Measurements from ENCODE around the gene CIDEB. TPM values are rescaled to one million over a fixed set of nuclear protein-coding genes. Genes with fewer than 3 reads are reported as not detected.

CIDEB gene
- total and polyA plus RNA-seq, 2 of the 4 experiments (the other 2 are of a cell fraction): under 0.01 to 0.19 TPM

- 80% methylated on average over 3 of the region's 8 CpGs; no CpG with 5 or more reads in 1 of the 2 experiments for WGBS, 2 experiments (ENCODE audit: extremely low coverage in 2 of 2, insufficient read length in 1 of 2)
- TF ChIP-seq BHLHE40 (IDR thresholded peaks at IDR 0.05; ENCODE audit: low read depth, low read length) (no peak), MAZ (IDR thresholded peaks at IDR 0.05; ENCODE audit: borderline replicate concordance, low read depth, low read length) (no peak), FOS (IDR thresholded peaks at IDR 0.05; ENCODE audit: low read depth, low read length) (no peak), POLR2A (IDR thresholded peaks at IDR 0.05; ENCODE audit: low read depth, low read length) (no peak), SMC3 (IDR thresholded peaks at IDR 0.05; ENCODE audit: low read depth, low read length) (no peak), MXI1 (IDR thresholded peaks at IDR 0.05; ENCODE audit: borderline replicate concordance, low read depth, low read length) (no peak)
- TF ChIP-seq, protein P1, sequence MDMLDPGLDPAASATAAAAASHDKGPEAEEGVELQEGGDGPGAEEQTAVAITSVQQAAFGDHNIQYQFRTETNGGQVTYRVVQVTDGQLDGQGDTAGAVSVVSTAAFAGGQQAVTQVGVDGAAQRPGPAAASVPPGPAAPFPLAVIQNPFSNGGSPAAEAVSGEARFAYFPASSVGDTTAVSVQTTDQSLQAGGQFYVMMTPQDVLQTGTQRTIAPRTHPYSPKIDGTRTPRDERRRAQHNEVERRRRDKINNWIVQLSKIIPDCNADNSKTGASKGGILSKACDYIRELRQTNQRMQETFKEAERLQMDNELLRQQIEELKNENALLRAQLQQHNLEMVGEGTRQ (IDR thresholded peaks at IDR 0.05; ENCODE audit: low read depth, low read length): no peak
- Histone ChIP-seq H3K9ac (ENCODE audit: low read depth, low read length) (no peak overlapping the region), H3K23ac (ENCODE audit: low read depth, low read length) (no peak overlapping the region), H4K5ac (ENCODE audit: low read depth, low read length) (no peak overlapping the region), H3K9me1 (ENCODE audit: insufficient read depth, low read length) (peaks cover 38% of the 10 kb centered on the region), H3K4me3 (ENCODE audit: insufficient read depth, low read depth, low read length) (no peak overlapping the region), H2BK5ac (ENCODE audit: low read depth, low read length, poor library complexity, severe bottlenecking) (no peak overlapping the region), H3K79me1 (ENCODE audit: low read depth in 1 of 2, low read length in 2 of 2) (peaks cover 0 to 2% of the 10 kb centered on the region in 2 experiments; a peak in 1 of 4 replicates), H3K4me1 (ENCODE audit: control insufficient read depth, insufficient read depth, low read length) (peaks cover 22% of the 10 kb centered on the region), H3K27me3 (ENCODE audit: control insufficient read depth, insufficient read depth, low read length) (no peaks in the 10 kb centered on the region), H4K91ac (ENCODE audit: insufficient read depth, low read depth, low read length) (no peak overlapping the region), H3K56ac (ENCODE audit: extremely low read depth, insufficient read depth, low read length) (no peak overlapping the region), H4K8ac (ENCODE audit: low read depth in 2 of 2, low read length in 2 of 2) (no peak overlapping the region), H4K20me1 (ENCODE audit: insufficient read depth, low read length) (no peaks in the 10 kb centered on the region), H3K4ac (ENCODE audit: low read depth, low read length) (no peak overlapping the region), H3K4me2 (ENCODE audit: low read depth, low read length) (no peak overlapping the region), H2AFZ (replicated peaks; ENCODE audit: low read length, poor library complexity) (no peak overlapping the region), H3K36me3 (ENCODE audit: control insufficient read depth, insufficient read depth, low read length) (peaks cover 2% of the 10 kb centered on the region; the same call in 1 of the 2 replicates), H3K18ac (ENCODE audit: low read depth, low read length) (no peak overlapping the region), H2BK120ac (ENCODE audit: low read depth, low read length) (no peak overlapping the region), H3K27ac (ENCODE audit: insufficient read depth, low read length) (no peak overlapping the region), H3K9me3 (ENCODE audit: control insufficient read depth, insufficient read depth, low read length) (no peaks in the 10 kb centered on the region), H3K14ac (replicated peaks; ENCODE audit: low read depth, low read length) (no peak overlapping the region), H2BK15ac (ENCODE audit: low read depth, low read length) (no peak overlapping the region), H2AK9ac (replicated peaks; ENCODE audit: low read depth, low read length, poor library complexity) (no peak overlapping the region), H2BK20ac (ENCODE audit: low read depth, low read length) (no peak overlapping the region), H2AK5ac (ENCODE audit: low read depth, low read length) (no peak overlapping the region)
- BruUV-seq (replicated peaks): no TSS peak
- DNase-seq: no peak
- dilution Hi-C loops (cut with HindIII; ENCODE audit: low sequenced_read_pairs, unreplicated experiment): no loop called here
- no peak for ATAC-seq (ENCODE audit: low read depth)
- intact Hi-C loops (cut with micrococcal nuclease): no loop called here
- in situ Hi-C loops (cut with MboI; ENCODE audit: low sequenced_read_pairs): no loop called here
- ChIA-PET POLR2A (ENCODE audit: unreplicated experiment) (no interaction called here), CTCF (no interaction called here)
Measured at GRCh38 chr14:24255438-24255837, 52.3 kb downstream of the CIDEB start.

Small RNAs within 50 kb of the gene (microRNA-seq; reads per million reads assigned to microRNA genes)
- gene RF00026 (ENCODE audit: insufficient read depth, insufficient read length): not detected

Small RNAs within 50 kb of the gene (small RNA-seq; reads per million reads assigned to genes)
- 0 reads per million in 5 experiments for gene RF00026

Other genes starting within 250 kb of the CIDEB start
Only the 30 nearest of the 33 such genes appear.
- 46.7 and 52.0 TPM in 2 replicates for gene DCAF11, start 193.2 kb downstream of the CIDEB start, total RNA-seq (2012; rRNA removed)
- 19.0 and 21.0 TPM in 2 replicates for gene DCAF11, start 193.2 kb downstream of the CIDEB start, polyA plus RNA-seq (2012; rRNA removed)
- gene NRL, start 193.0 kb downstream of the CIDEB start, total RNA-seq (2012; rRNA removed): 0.18 and 0.28 TPM in 2 replicates
- 0.70 and 0.85 TPM in 2 replicates for gene NRL, start 193.0 kb downstream of the CIDEB start, polyA plus RNA-seq (2012; rRNA removed)
- not detected in 2 replicates for gene FITM1, start 177.3 kb downstream of the CIDEB start, total RNA-seq (2012; rRNA removed)
- not detected in 2 replicates for gene FITM1, start 177.3 kb downstream of the CIDEB start, polyA plus RNA-seq (2012; rRNA removed)
- gene PSME1, start 171.8 kb downstream of the CIDEB start, total RNA-seq (2012; rRNA removed): 42.8 and 55.3 TPM in 2 replicates
- 97.9 and 106 TPM in 2 replicates for gene PSME1, start 171.8 kb downstream of the CIDEB start, polyA plus RNA-seq (2012; rRNA removed)
- gene EMC9, start 166.4 kb downstream of the CIDEB start, total RNA-seq (2012; rRNA removed): 15.0 and 15.1 TPM in 2 replicates
- gene EMC9, start 166.4 kb downstream of the CIDEB start, polyA plus RNA-seq (2012; rRNA removed): 19.2 and 21.6 TPM in 2 replicates
- gene PSME2, start 161.4 kb downstream of the CIDEB start, total RNA-seq (2012; rRNA removed): 92.2 and 104 TPM in 2 replicates
- gene PSME2, start 161.4 kb downstream of the CIDEB start, polyA plus RNA-seq (2012; rRNA removed): 141 and 171 TPM in 2 replicates
- gene RNF31, start 160.5 kb downstream of the CIDEB start, total RNA-seq (2012; rRNA removed): 26.1 and 37.5 TPM in 2 replicates
- gene RNF31, start 160.5 kb downstream of the CIDEB start, polyA plus RNA-seq (2012; rRNA removed): 28.9 and 31.6 TPM in 2 replicates
- gene IRF9, start 146.7 kb downstream of the CIDEB start, total RNA-seq (2012; rRNA removed): 29.7 and 34.6 TPM in 2 replicates
- gene IRF9, start 146.7 kb downstream of the CIDEB start, polyA plus RNA-seq (2012; rRNA removed): 23.2 and 25.6 TPM in 2 replicates
- 0.36 and 0.56 TPM in 2 replicates for gene REC8, start 135.9 kb downstream of the CIDEB start, total RNA-seq (2012; rRNA removed)
- 3.5 and 3.6 TPM in 2 replicates for gene REC8, start 135.9 kb downstream of the CIDEB start, polyA plus RNA-seq (2012; rRNA removed)
- 36.7 and 37.6 TPM in 2 replicates for gene IPO4, start 119.2 kb downstream of the CIDEB start, total RNA-seq (2012; rRNA removed)
- gene IPO4, start 119.2 kb downstream of the CIDEB start, polyA plus RNA-seq (2012; rRNA removed): 39.4 and 39.9 TPM in 2 replicates
- gene TM9SF1, start 112.5 kb downstream of the CIDEB start, total RNA-seq (2012; rRNA removed): 51.9 and 65.6 TPM in 2 replicates
- 40.4 and 40.9 TPM in 2 replicates for gene TM9SF1, start 112.5 kb downstream of the CIDEB start, polyA plus RNA-seq (2012; rRNA removed)
- gene TSSK4, start 102.3 kb downstream of the CIDEB start, total RNA-seq (2012; rRNA removed): under 0.01 TPM in 1 of 2 replicates, not detected in the other
- 0.07 TPM in 1 of 2 replicates, not detected in the other for gene TSSK4, start 102.3 kb downstream of the CIDEB start, polyA plus RNA-seq (2012; rRNA removed)
- gene CHMP4A, start 94.5 kb downstream of the CIDEB start, total RNA-seq (2012; rRNA removed): 22.0 and 31.7 TPM in 2 replicates
- 63.8 and 66.4 TPM in 2 replicates for gene CHMP4A, start 94.5 kb downstream of the CIDEB start, polyA plus RNA-seq (2012; rRNA removed)
- 15.1 and 16.7 TPM in 2 replicates for gene MDP1, start 91.9 kb downstream of the CIDEB start, total RNA-seq (2012; rRNA removed)
- gene MDP1, start 91.9 kb downstream of the CIDEB start, polyA plus RNA-seq (2012; rRNA removed): 16.7 and 17.8 TPM in 2 replicates
- gene NEDD8, start 75.6 kb downstream of the CIDEB start, total RNA-seq (2012; rRNA removed): 167 and 224 TPM in 2 replicates
- 375 and 393 TPM in 2 replicates for gene NEDD8, start 75.6 kb downstream of the CIDEB start, polyA plus RNA-seq (2012; rRNA removed)
- gene GMPR2, start 75.0 kb downstream of the CIDEB start, total RNA-seq (2012; rRNA removed): 56.1 and 92.5 TPM in 2 replicates
- gene GMPR2, start 75.0 kb downstream of the CIDEB start, polyA plus RNA-seq (2012; rRNA removed): 63.7 and 65.7 TPM in 2 replicates
- gene TINF2, start 65.4 kb downstream of the CIDEB start, total RNA-seq (2012; rRNA removed): 21.1 and 26.9 TPM in 2 replicates
- gene TINF2, start 65.4 kb downstream of the CIDEB start, polyA plus RNA-seq (2012; rRNA removed): 30.0 and 33.0 TPM in 2 replicates
- gene TGM1, start 44.8 kb downstream of the CIDEB start, total RNA-seq (2012; rRNA removed): 0.56 and 0.72 TPM in 2 replicates
- gene TGM1, start 44.8 kb downstream of the CIDEB start, polyA plus RNA-seq (2012; rRNA removed): 2.7 and 3.3 TPM in 2 replicates
- gene RABGGTA, start 36.4 kb downstream of the CIDEB start, total RNA-seq (2012; rRNA removed): 25.6 and 27.2 TPM in 2 replicates
- 55.6 and 64.0 TPM in 2 replicates for gene RABGGTA, start 36.4 kb downstream of the CIDEB start, polyA plus RNA-seq (2012; rRNA removed)
- gene DHRS1, start 8.2 kb downstream of the CIDEB start, total RNA-seq (2012; rRNA removed): 13.1 and 15.8 TPM in 2 replicates
- gene DHRS1, start 8.2 kb downstream of the CIDEB start, polyA plus RNA-seq (2012; rRNA removed): 34.7 and 38.6 TPM in 2 replicates
- 22.5 and 25.8 TPM in 2 replicates for gene NOP9, start 8.1 kb downstream of the CIDEB start, total RNA-seq (2012; rRNA removed)
- gene NOP9, start 8.1 kb downstream of the CIDEB start, polyA plus RNA-seq (2012; rRNA removed): 11.7 and 11.8 TPM in 2 replicates
- gene LTB4R2, start 2.2 kb upstream of the CIDEB start, total RNA-seq (2012; rRNA removed): 0.56 and 0.72 TPM in 2 replicates
- 1.7 and 2.0 TPM in 2 replicates for gene LTB4R2, start 2.2 kb upstream of the CIDEB start, polyA plus RNA-seq (2012; rRNA removed)
- 0.18 and 0.28 TPM in 2 replicates for gene LTB4R, start 3.5 kb upstream of the CIDEB start, total RNA-seq (2012; rRNA removed)
- 2.3 TPM in 2 replicates for gene LTB4R, start 3.5 kb upstream of the CIDEB start, polyA plus RNA-seq (2012; rRNA removed)
- gene ADCY4, start 27.1 kb upstream of the CIDEB start, total RNA-seq (2012; rRNA removed): not detected in 2 replicates
- 0.04 TPM in 1 of 2 replicates, not detected in the other for gene ADCY4, start 27.1 kb upstream of the CIDEB start, polyA plus RNA-seq (2012; rRNA removed)
- gene RIPK3, start 32.0 kb upstream of the CIDEB start, total RNA-seq (2012; rRNA removed): not detected in 2 replicates
- gene RIPK3, start 32.0 kb upstream of the CIDEB start, polyA plus RNA-seq (2012; rRNA removed): 0.09 TPM in 1 of 2 replicates, not detected in the other
- 13.6 and 15.6 TPM in 2 replicates for gene NFATC4, start 60.2 kb upstream of the CIDEB start, total RNA-seq (2012; rRNA removed)
- 35.8 and 38.4 TPM in 2 replicates for gene NFATC4, start 60.2 kb upstream of the CIDEB start, polyA plus RNA-seq (2012; rRNA removed)
- 1.7 and 2.2 TPM in 2 replicates for gene NYNRIN, start 91.0 kb upstream of the CIDEB start, total RNA-seq (2012; rRNA removed)
- gene NYNRIN, start 91.0 kb upstream of the CIDEB start, polyA plus RNA-seq (2012; rRNA removed): 5.3 and 5.4 TPM in 2 replicates
- 0.56 and 0.72 TPM in 2 replicates for gene CBLN3, start 121.7 kb upstream of the CIDEB start, total RNA-seq (2012; rRNA removed)
- gene CBLN3, start 121.7 kb upstream of the CIDEB start, polyA plus RNA-seq (2012; rRNA removed): 3.9 and 4.5 TPM in 2 replicates
- 22.8 and 24.4 TPM in 2 replicates for gene KHNYN, start 122.0 kb upstream of the CIDEB start, total RNA-seq (2012; rRNA removed)
- gene KHNYN, start 122.0 kb upstream of the CIDEB start, polyA plus RNA-seq (2012; rRNA removed): 16.1 and 18.9 TPM in 2 replicates
- gene SDR39U1, start 134.8 kb upstream of the CIDEB start, total RNA-seq (2012; rRNA removed): 5.0 and 7.5 TPM in 2 replicates
- gene SDR39U1, start 134.8 kb upstream of the CIDEB start, polyA plus RNA-seq (2012; rRNA removed): 46.3 and 50.4 TPM in 2 replicates